Transverse colon (tissue), 4 donors: ENCODE data around the gene GNAQ. TPM values are rescaled to one million over a fixed set of nuclear protein-coding genes. Genes with fewer than 3 reads are reported as not detected.
A peak's percentile ranks its signal among the peaks of the same experiment; 100 is the strongest.
"Not testable (repeated sequence)": the region's sequence is repeated elsewhere in the genome, so short reads cannot be mapped to it uniquely, and the experiment has no call there.

Experiments
- DNase-seq: peaks from one replicate; pipeline ENCODE4 v3.0.0-alpha.2; 2019
- H3K27ac ChIP-seq, 4 donors: fragments of 200-600 bp; sonication (generic); 2 replicates each; pipeline ENCODE4 v1.5.1; 2016 to 2018; ENCODE audit warnings: inconsistent platforms in 4 of 4
- H3K27me3 ChIP-seq: fragments of 200-600 bp; sonication (generic); 2 replicates; pipeline ENCODE4 v1.5.1; 2017; ENCODE audit warnings: inconsistent platforms
- H3K36me3 ChIP-seq, 4 donors: fragments of 200-600 bp; sonication (generic); 2 replicates each; pipeline ENCODE4 v1.5.1; 2017 to 2019; ENCODE audit warnings: inconsistent platforms in 4 of 4
- H3K4me1 ChIP-seq, 4 donors: fragments of 200-600 bp; sonication (generic); 2 replicates each; pipeline ENCODE4 v1.5.1; 2017 to 2020; ENCODE audit warnings: inconsistent platforms in 4 of 4
- H3K4me3 ChIP-seq, 4 donors: fragments of 200-600 bp; sonication (generic); 1 replicate in 1 of 4; 2 replicates in 3 of 4; pipeline versions ENCODE4 v1.5.1 to v1.6.1; 2017 to 2019; ENCODE audit warnings: inconsistent platforms in 4 of 4
- H3K9me3 ChIP-seq, 2 donors: fragments of 200-600 bp; sonication (generic); 2 replicates each; pipeline ENCODE4 v1.5.1; 2017 to 2019; ENCODE audit warnings: inconsistent platforms in 2 of 2
- CTCF ChIP-seq, 5 experiments: fragments of 200-600 bp in 3 of 5; fragments of 450-650 bp in 2 of 5; sonication (generic) in 3 of 5; IDR thresholded peaks; 1 replicate in 2 of 5; 2 replicates in 3 of 5; pipeline ENCODE4 v1.5.1; 2016 to 2017; ENCODE audit warnings: antibody characterized with exemption in 5 of 5, inconsistent platforms in 3 of 5, mild to moderate bottlenecking in 2 of 5, moderate library complexity in 1 of 5
- EP300 ChIP-seq: sonication (generic); formaldehyde crosslinking; IDR thresholded peaks from one replicate; pipeline ENCODE4 v1.6.1; 2017; ENCODE audit warnings: antibody characterized with exemption, low read depth
- POLR2A ChIP-seq: fragments of 450-650 bp; IDR thresholded peaks from one replicate; pipeline ENCODE4 v1.6.1; 2016; ENCODE audit warnings: antibody characterized with exemption, mild to moderate bottlenecking, moderate library complexity
- POLR2AphosphoS5 ChIP-seq, 3 donors: sonication (generic); formaldehyde crosslinking; IDR thresholded peaks; one replicate each; pipeline ENCODE4 v1.6.1; 2016; ENCODE audit warnings: antibody characterized with exemption in 3 of 3
- WGBS, 2 donors: methylation state at CpG; one replicate each; pipeline ENCODE4 v1.1.5; 2018; ENCODE audit warnings: low coverage in 1 of 2; 5-methylcytosine and 5-hydroxymethylcytosine counted together
- in situ Hi-C, 4 donors: fragments of 200-750 bp; cut with MboI; loops; one replicate each; pipeline versions ENCODE4 v1.15.0 to v1.15.1; 2017; ENCODE audit warnings: low sequenced_read_pairs in 3 of 4, low pct_ligation_motif_present in 1 of 4, low pct_unique_long_range_greater_than_20kb in 1 of 4
- intact Hi-C: fragments of 100-400 bp; cut with DNase I; formaldehyde crosslinking; loops from one replicate; pipeline ENCODE4 v1.15.1; 2023; ENCODE audit warnings: low total_unique reads
- total RNA-seq, 4 donors: library from RNA; depleted of rRNA; stranded (reverse); fragments of >200 nt; gene quantifications; one replicate each; pipeline ENCODE4 v1.1.0, GENCODE V29; 2016

GNAQ gene
- total RNA-seq, 4 donors from 2014 or later: 36.3 to 54.9 (median 47.1) TPM

DNA sequence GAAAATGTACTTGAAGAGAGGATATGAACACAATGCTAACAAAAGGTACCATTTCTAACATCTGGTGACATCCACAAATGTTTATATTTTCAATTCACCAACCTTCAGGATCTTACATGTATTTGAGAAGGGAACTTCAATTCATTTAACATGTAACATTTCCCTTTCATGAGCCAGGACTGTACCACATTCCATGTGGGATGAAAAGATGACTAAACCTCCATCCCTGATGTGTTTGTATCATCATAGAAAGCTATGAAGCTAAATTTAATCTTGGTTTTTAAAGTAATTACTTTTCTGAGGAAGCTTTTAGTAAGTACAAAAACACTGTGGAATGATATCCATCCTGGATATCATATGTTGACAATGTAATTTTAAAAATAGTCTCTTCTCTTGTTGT lies 305.3 kb downstream of the GNAQ start:
- no peak for DNase-seq
- in situ Hi-C loops: loop anchor here (25.0 kb wide), 2 partner anchors 264 to 289 kb away; no protein-coding TSS in a partner anchor
- Histone ChIP-seq H3K27ac (no peak overlapping the region), H3K4me3 (no peak overlapping the region), H3K9me3 (no peaks in the 10 kb centered on the region), H3K27me3 (no peaks in the 10 kb centered on the region), H3K36me3 (peaks cover 0 to 17% (median 4%) of the 10 kb centered on the region in 4 donors), H3K4me1 (peaks cover 0 to 2% (median 0%) of the 10 kb centered on the region in 4 donors)
- no peak for TF ChIP-seq POLR2AphosphoS5 (IDR thresholded peaks at IDR 0.05)
- no peak for TF ChIP-seq POLR2A
- no peak for TF ChIP-seq EP300
- no peak for TF ChIP-seq CTCF (IDR thresholded peaks at IDR 0.05)
- intact Hi-C loops: no loop called here

GRCh38 chr9:77725820-77726219 lies 305.8 kb downstream of the GNAQ start:
- WGBS, 2 donors: 74 to 80% methylated on average over 6 of the region's 6 CpGs
- Histone ChIP-seq H3K4me1 (no peaks in the 10 kb centered on the region), H3K36me3 (peaks cover 0 to 17% (median 4%) of the 10 kb centered on the region in 4 donors), H3K4me3 (no peak overlapping the region), H3K27me3 (no peaks in the 10 kb centered on the region), H3K9me3 (no peaks in the 10 kb centered on the region), H3K27ac (no peak overlapping the region)
- DNase-seq: no peak
- in situ Hi-C loops (loop anchor here (25.0 kb wide), 2 partner anchors 264 to 289 kb away; no protein-coding TSS in a partner anchor), intact Hi-C loops (no loop called here)
- TF ChIP-seq POLR2AphosphoS5 (IDR thresholded peaks at IDR 0.05): no peak
- TF ChIP-seq EP300: no peak
- TF ChIP-seq POLR2A: no peak
- no peak for TF ChIP-seq CTCF (IDR thresholded peaks at IDR 0.05)

GRCh38 chr9:77725046-77725694 lies 306.4 kb downstream of the GNAQ start:
- no peak for DNase-seq
- no peak overlapping the region for H3K27ac ChIP-seq
- in situ Hi-C loops: loop anchor here (25.0 kb wide), 2 partner anchors 263 to 288 kb away; no protein-coding TSS in a partner anchor
- peaks cover 0 to 17% (median 4%) of the 10 kb centered on the region in 4 donors for H3K36me3 ChIP-seq
- 44% methylated on average over 2 of the region's 2 CpGs; no CpG with 5 or more reads in 1 of the 2 donors for WGBS, 2 donors
- H3K4me3 ChIP-seq: no peak overlapping the region
- H3K4me1 ChIP-seq: peaks cover 0 to 5% (median 0%) of the 10 kb centered on the region in 4 donors
- TF ChIP-seq CTCF (IDR thresholded peaks at IDR 0.05) (no peak), POLR2AphosphoS5 (IDR thresholded peaks at IDR 0.05) (no peak), EP300 (no peak), POLR2A (no peak)
- no peaks in the 10 kb centered on the region for H3K9me3 ChIP-seq
- H3K27me3 ChIP-seq: no peaks in the 10 kb centered on the region
- intact Hi-C loops: no loop called here

DNA sequence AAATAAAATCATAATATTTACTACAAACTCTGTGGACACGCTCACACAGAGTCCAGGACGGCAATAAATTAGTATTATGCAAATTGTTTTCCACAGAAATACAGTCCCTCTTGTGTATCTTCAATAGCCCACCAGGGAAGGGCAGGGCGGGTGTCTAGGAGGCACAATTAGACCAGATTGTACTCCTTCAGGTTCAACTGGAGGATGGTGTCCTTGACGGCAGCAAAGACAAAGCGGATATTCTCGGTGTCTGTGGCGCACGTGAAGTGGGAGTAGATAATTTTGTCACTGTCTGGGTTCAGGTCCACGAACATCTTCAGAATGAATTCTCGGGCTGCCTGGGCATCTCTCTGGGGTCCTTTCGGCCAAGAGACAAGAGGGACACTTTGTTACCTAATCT lies 310.5 kb downstream of the GNAQ start:
- DNase-seq, in situ Hi-C loops, H3K27me3 ChIP-seq, H3K4me1 ChIP-seq, H3K36me3 ChIP-seq, H3K9me3 ChIP-seq, H3K4me3 ChIP-seq, intact Hi-C loops: not testable (repeated sequence)
- WGBS, 2 donors: 83 to 94% methylated on average over 10 to 11 of the region's 11 CpGs
- peak overlapping the region in 1 of 4 donors; percentile 48 for H3K27ac ChIP-seq

DNA sequence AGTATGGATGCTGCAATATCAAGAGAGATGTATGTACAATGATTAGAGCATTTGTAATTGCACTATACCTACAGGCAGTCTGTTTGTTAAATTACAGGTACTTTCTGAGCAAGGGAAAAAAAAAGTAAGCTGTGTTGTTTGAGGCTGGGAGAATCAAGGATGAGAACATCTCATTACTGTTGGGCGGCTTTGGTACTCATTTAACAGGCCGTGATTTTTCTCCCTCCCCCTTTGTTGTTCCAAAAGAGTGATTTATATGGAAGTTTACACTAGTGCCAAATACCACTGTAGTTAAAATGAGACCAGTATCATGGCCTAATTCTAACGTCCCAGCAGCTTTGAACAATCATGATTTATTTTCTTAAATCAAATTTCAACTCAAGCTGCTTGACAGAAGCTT lies 312.3 kb downstream of the GNAQ start:
- H3K4me1 ChIP-seq: peaks cover 0 to 9% (median 5%) of the 10 kb centered on the region in 4 donors
- H3K4me3 ChIP-seq: no peak overlapping the region
- no peaks in the 10 kb centered on the region for H3K27me3 ChIP-seq
- whole genome bisulfite sequencing, 2 donors: 61 to 72% methylated on average over 3 of the region's 3 CpGs
- no peaks in the 10 kb centered on the region for H3K36me3 ChIP-seq
- H3K27ac ChIP-seq: peak overlapping the region in 3 of 4 donors; percentile 13 to 48 (median 17)
- in situ Hi-C loops: no loop called here
- no peak for DNase-seq
- no peaks in the 10 kb centered on the region for H3K9me3 ChIP-seq
- intact Hi-C loops: no loop called here
- TF ChIP-seq POLR2A (no peak), CTCF (IDR thresholded peaks at IDR 0.05) (no peak), POLR2AphosphoS5 (IDR thresholded peaks at IDR 0.05) (no peak), EP300 (no peak)

- H3K36me3 ChIP-seq, intact Hi-C loops, DNase-seq, H3K27me3 ChIP-seq, in situ Hi-C loops, H3K9me3 ChIP-seq, H3K4me3 ChIP-seq, H3K4me1 ChIP-seq: not testable (repeated sequence)
- H3K27ac ChIP-seq: peak overlapping the region in 3 of 4 donors; percentile 20 to 36 (median 32)
- 44 to 54% methylated on average over 5 of the region's 5 CpGs for WGBS, 2 donors
These were observed 313.3 kb downstream of the GNAQ start for GRCh38 chr9:77718298-77718640.
